Measurements from ENCODE around the gene MAD1L1.

The MAD1L1 gene

Small RNA genes lying within 50 kb of the gene (small RNA-seq; reads per million reads assigned to genes)
- 0 reads per million in 2 experiments for gene MIR4655
